SK-N-SH (cell line): ENCODE data around the gene RAD51B.

Experiments
- POLR2AphosphoS5 ChIP-seq: IDR thresholded peaks from 2 replicates; pipeline ENCODE4 v1.6.1; 2012; ENCODE audit warnings: low read depth, low read length
- SIN3A ChIP-seq: IDR thresholded peaks from 2 replicates; pipeline ENCODE4 v1.6.1; 2012; ENCODE audit warnings: low read depth, mild to moderate bottlenecking, low read length, moderate library complexity, borderline replicate concordance
- TF ChIP-seq, protein P1 (sequence below): fragments of 200-600 bp; sonication (generic); IDR thresholded peaks from 2 replicates; pipeline ENCODE4 v1.6.1; 2017; ENCODE audit warnings: antibody characterized with exemption, mild to moderate bottlenecking, moderate library complexity

DNA sequence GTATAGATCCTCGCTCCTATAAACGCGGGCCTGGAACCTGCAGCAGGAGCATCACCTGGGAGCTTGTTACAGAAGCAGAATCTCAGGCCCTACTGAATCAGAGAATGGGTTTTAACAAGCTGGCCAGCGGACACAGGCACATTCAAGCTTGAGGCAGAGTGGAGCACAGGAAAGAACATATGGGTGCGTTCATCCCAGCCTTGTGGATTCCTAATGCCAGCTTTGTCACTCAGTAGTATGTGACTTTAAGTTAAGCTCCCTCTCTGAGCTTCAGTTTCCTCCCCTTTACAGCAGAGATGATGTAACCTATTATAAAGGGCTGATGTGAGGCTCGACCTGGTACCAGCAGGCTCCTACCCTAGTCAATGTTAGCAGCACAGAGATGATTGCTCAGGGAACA lies 768.4 kb downstream of the RAD51B start:
- TF ChIP-seq, protein P1, sequence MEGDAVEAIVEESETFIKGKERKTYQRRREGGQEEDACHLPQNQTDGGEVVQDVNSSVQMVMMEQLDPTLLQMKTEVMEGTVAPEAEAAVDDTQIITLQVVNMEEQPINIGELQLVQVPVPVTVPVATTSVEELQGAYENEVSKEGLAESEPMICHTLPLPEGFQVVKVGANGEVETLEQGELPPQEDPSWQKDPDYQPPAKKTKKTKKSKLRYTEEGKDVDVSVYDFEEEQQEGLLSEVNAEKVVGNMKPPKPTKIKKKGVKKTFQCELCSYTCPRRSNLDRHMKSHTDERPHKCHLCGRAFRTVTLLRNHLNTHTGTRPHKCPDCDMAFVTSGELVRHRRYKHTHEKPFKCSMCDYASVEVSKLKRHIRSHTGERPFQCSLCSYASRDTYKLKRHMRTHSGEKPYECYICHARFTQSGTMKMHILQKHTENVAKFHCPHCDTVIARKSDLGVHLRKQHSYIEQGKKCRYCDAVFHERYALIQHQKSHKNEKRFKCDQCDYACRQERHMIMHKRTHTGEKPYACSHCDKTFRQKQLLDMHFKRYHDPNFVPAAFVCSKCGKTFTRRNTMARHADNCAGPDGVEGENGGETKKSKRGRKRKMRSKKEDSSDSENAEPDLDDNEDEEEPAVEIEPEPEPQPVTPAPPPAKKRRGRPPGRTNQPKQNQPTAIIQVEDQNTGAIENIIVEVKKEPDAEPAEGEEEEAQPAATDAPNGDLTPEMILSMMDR = no peak
- TF ChIP-seq SIN3A = no peak
- TF ChIP-seq POLR2AphosphoS5 = no peak
